Measurements from ENCODE around the gene TSHZ2.

Gene TSHZ2

GRCh38 chr20:53220482-53221307, 248.5 kb downstream of the TSHZ2 start:
- DNase-seq, result no peak

GRCh38 chr20:53221731-53222130, 249.6 kb downstream of the TSHZ2 start:
- DNase-seq, result no peak

- no peak for DNase-seq
These were observed 250.3 kb downstream of the TSHZ2 start for GRCh38 chr20:53222416-53222815.

- no peak for DNase-seq
These were observed 250.8 kb downstream of the TSHZ2 start for GRCh38 chr20:53222932-53223331.

- no peak for DNase-seq
These were observed 251.5 kb downstream of the TSHZ2 start for GRCh38 chr20:53223626-53224172.

- no peak for DNase-seq
These were observed 252.7 kb downstream of the TSHZ2 start for GRCh38 chr20:53224851-53225250.

- no peak for DNase-seq
These were observed 254.7 kb downstream of the TSHZ2 start for GRCh38 chr20:53226826-53227225.

GRCh38 chr20:53227523-53227922, 255.4 kb downstream of the TSHZ2 start:
- DNase-seq, result no peak

- DNase-seq, result no peak
These were observed 258.9 kb downstream of the TSHZ2 start for GRCh38 chr20:53231061-53231460.

- DNase-seq, result no peak
These were observed 265.3 kb downstream of the TSHZ2 start for GRCh38 chr20:53237461-53237860.

- no peak for DNase-seq
These were observed 266.0 kb downstream of the TSHZ2 start for GRCh38 chr20:53238121-53238660.

- DNase-seq, result no peak
These were observed 271.0 kb downstream of the TSHZ2 start for GRCh38 chr20:53243152-53243551.

GRCh38 chr20:53244711-53245110, 272.6 kb downstream of the TSHZ2 start:
- DNase-seq, result no peak

- no peak for DNase-seq
These were observed 273.4 kb downstream of the TSHZ2 start for GRCh38 chr20:53245574-53245973.

GRCh38 chr20:53247468-53248103, 275.4 kb downstream of the TSHZ2 start:
- no peak for DNase-seq

GRCh38 chr20:53250456-53250855, 278.3 kb downstream of the TSHZ2 start:
- no peak for DNase-seq

GRCh38 chr20:53252002-53252401, 279.8 kb downstream of the TSHZ2 start:
- no peak for DNase-seq

- no peak for DNase-seq
These were observed 281.5 kb downstream of the TSHZ2 start for GRCh38 chr20:53253668-53254067.

- DNase-seq, result no peak
These were observed 283.0 kb downstream of the TSHZ2 start for GRCh38 chr20:53255102-53255710.

GRCh38 chr20:53258741-53259140, 286.6 kb downstream of the TSHZ2 start:
- no peak for DNase-seq

GRCh38 chr20:53260168-53260567, 288.0 kb downstream of the TSHZ2 start:
- no peak for DNase-seq

GRCh38 chr20:53260591-53260990, 288.4 kb downstream of the TSHZ2 start:
- DNase-seq, result no peak

- DNase-seq, result no peak
These were observed 290.2 kb downstream of the TSHZ2 start for GRCh38 chr20:53262365-53262764.

All from activated naive CD4-positive, alpha-beta T cell treated with anti-CD3 and anti-CD28 coated beads, Interleukin-2, amount 50 U/mL, for 16 hours (primary cell).